Stomach (tissue), 9 donors: ENCODE measurements around the gene PNPLA6. TPM values are rescaled to one million over a fixed set of nuclear protein-coding genes. Genes with fewer than 3 reads are reported as not detected.

ENCODE experiments used
- DNase-seq, 2 donors: peaks; one replicate each; pipeline versions ENCODE4 v3.0.0 to v3.0.0-alpha.2; 2013 to 2019
- H3K27ac ChIP-seq, 5 donors: fragments of 200-600 bp in 4 of 5; sonication (generic) in 4 of 5; one replicate each; pipeline ENCODE4 v1.5.1; 2013 to 2019; ENCODE audit warnings: mild to moderate bottlenecking in 1 of 5, moderate library complexity in 1 of 5
- H3K27me3 ChIP-seq, 3 donors: fragments of 200-600 bp; sonication (generic); one replicate each; pipeline ENCODE4 v1.5.1; 2017 to 2019; ENCODE audit warnings: mixed run types in 1 of 3
- H3K36me3 ChIP-seq, 4 donors: fragments of 200-600 bp; sonication (generic); 1 replicate in 3 of 4; 2 replicates in 1 of 4; pipeline ENCODE4 v1.5.1; 2016 to 2019
- H3K4me1 ChIP-seq, 4 donors: fragments of 200-600 bp; sonication (generic); one replicate each; pipeline ENCODE4 v1.5.1; 2016 to 2019
- H3K4me3 ChIP-seq, 4 donors: fragments of 200-600 bp; sonication (generic) in 3 of 4; one replicate each; pipeline ENCODE4 v1.5.1; 2016 to 2019; ENCODE audit warnings: mild to moderate bottlenecking in 1 of 4
- H3K9me3 ChIP-seq, 4 donors: fragments of 200-600 bp; sonication (generic); one replicate each; pipeline ENCODE4 v1.5.1; 2016 to 2019
- EP300 ChIP-seq: sonication (generic); formaldehyde crosslinking; IDR thresholded peaks from one replicate; pipeline ENCODE4 v1.6.1; 2017; ENCODE audit warnings: antibody characterized with exemption
- POLR2A ChIP-seq, 4 donors: fragments of 450-650 bp; IDR thresholded peaks; one replicate each; pipeline ENCODE4 v1.6.1; 2016; ENCODE audit warnings: antibody characterized with exemption in 4 of 4, control low read depth in 2 of 4, mild to moderate bottlenecking in 1 of 4, moderate library complexity in 1 of 4
- POLR2AphosphoS5 ChIP-seq, 3 donors: sonication (generic); formaldehyde crosslinking; IDR thresholded peaks; one replicate each; pipeline ENCODE4 v1.6.1; 2016; ENCODE audit warnings: antibody characterized with exemption in 3 of 3
- WGBS, 5 donors: extraction: QIAGEN DNeasy Blood & Tissue Kit in 3 of 5; methylation state at CpG; one replicate each; pipeline versions ENCODE4 v1.1.5 to v1.1.7; 2013 to 2018; 5-methylcytosine and 5-hydroxymethylcytosine counted together
- intact Hi-C: fragments of 100-400 bp; cut with DNase I; formaldehyde crosslinking; loops from one replicate; pipeline ENCODE4 v1.15.1; 2023; ENCODE audit warnings: low total_unique reads
- polyA plus RNA-seq, 3 donors: library from polyadenylated mRNA; stranded (reverse); fragments of 200-250 nt; gene quantifications; one replicate each; pipeline ENCODE4 v1.2.3, GENCODE V29; 2013
- total RNA-seq, 5 donors: library from RNA; depleted of rRNA; stranded (reverse); fragments of >200 nt; gene quantifications; one replicate each; pipeline versions ENCODE4 v1.1.0 to v1.2.3, GENCODE V29; 2014 to 2016
- TF ChIP-seq, protein P1 (sequence below), 7 experiments: fragments of 450-650 bp in 4 of 7; fragments of 200-600 bp in 3 of 7; sonication (generic) in 3 of 7; IDR thresholded peaks; one replicate each; pipeline ENCODE4 v1.5.1; 2016 to 2019; ENCODE audit warnings: antibody characterized with exemption in 7 of 7, control low read depth in 2 of 7, mild to moderate bottlenecking in 1 of 7
- donor health status: healthy with polysubstance abuse.
- donor health status: Bipolar disorder and iron deficiency.
- donor health status: healthy.

Gene PNPLA6
- total and polyA plus RNA-seq, 8 donors, result 15.2 to 357 (median 44.3) TPM

DNA sequence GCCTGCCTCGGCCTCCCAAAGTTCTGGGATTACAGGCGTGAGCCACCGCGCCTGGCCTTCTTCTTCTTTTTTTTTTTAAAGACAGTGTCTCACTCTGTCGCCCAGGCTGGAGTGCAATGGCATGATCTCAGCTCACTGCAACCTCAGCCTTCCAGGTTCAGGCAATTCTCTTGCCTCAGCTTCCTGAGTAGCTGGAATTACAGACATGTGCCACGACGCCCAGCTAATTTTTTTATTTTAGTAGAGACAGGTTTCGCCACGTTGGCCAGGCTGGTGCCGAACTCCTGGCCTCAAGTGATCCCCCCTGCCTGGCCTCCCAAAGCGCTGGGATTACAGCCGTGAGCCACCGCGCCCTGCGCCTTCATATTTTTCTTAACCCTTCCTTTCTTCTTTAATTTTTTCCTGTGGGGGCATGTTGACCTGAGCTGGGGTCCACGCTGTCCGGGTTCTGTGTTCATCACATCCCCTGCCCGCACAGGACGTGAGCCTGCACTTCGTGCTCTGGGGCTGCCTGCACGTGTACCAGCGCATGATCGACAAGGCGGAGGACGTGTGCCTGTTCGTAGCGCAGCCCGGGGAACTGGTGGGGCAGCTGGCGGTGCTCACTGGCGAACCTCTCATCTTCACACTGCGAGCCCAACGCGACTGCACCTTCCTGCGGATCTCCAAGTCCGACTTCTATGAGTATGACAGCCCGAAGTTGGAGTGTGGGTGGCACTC is 14.1 kb downstream of the PNPLA6 start:
- Histone ChIP-seq H3K9me3 (no peaks in the 10 kb centered on the region), H3K27me3 (no peaks in the 10 kb centered on the region), H3K4me3 (no peak overlapping the region), H3K27ac (no peak overlapping the region), H3K36me3 (peaks cover 18 to 62% (median 57%) of the 10 kb centered on the region in 4 donors), H3K4me1 (peaks cover 0 to 29% (median 14%) of the 10 kb centered on the region in 4 donors)
- WGBS, 5 donors, result 88 to 94% (median 93%) methylated on average over 31 to 36 of the region's 36 CpGs
- intact Hi-C loops, result no loop called here
- no peak for TF ChIP-seq POLR2A (IDR thresholded peaks at IDR 0.05)
- TF ChIP-seq POLR2AphosphoS5 (IDR thresholded peaks at IDR 0.05), result no peak
- no peak for TF ChIP-seq EP300
- TF ChIP-seq, protein P1, sequence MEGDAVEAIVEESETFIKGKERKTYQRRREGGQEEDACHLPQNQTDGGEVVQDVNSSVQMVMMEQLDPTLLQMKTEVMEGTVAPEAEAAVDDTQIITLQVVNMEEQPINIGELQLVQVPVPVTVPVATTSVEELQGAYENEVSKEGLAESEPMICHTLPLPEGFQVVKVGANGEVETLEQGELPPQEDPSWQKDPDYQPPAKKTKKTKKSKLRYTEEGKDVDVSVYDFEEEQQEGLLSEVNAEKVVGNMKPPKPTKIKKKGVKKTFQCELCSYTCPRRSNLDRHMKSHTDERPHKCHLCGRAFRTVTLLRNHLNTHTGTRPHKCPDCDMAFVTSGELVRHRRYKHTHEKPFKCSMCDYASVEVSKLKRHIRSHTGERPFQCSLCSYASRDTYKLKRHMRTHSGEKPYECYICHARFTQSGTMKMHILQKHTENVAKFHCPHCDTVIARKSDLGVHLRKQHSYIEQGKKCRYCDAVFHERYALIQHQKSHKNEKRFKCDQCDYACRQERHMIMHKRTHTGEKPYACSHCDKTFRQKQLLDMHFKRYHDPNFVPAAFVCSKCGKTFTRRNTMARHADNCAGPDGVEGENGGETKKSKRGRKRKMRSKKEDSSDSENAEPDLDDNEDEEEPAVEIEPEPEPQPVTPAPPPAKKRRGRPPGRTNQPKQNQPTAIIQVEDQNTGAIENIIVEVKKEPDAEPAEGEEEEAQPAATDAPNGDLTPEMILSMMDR (IDR thresholded peaks at IDR 0.05), result no peak
- no peak for DNase-seq

DNA sequence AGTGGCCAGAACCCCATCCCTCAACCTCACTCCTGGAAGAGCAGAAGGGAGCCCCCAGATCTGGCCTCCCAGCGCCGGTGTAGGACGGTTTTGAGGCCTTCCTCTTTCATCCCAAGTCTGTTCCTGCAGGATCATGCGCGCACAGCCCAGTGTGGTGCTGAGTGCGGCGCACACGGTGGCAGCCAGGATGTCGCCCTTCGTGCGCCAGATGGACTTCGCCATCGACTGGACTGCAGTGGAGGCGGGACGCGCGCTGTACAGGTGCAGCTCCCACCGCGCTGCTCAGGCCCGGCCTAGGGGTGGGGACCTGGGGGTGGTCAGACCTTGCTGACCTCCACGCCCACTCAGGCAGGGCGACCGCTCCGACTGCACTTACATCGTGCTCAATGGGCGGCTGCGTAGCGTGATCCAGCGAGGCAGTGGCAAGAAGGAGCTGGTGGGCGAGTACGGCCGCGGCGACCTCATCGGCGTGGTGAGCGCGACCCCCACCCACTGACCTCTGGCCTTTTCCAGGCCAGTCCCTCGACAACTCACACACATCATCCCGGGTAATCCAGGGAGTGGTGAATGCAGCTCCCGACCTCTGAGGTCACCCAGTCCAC is 14.8 kb downstream of the PNPLA6 start:
- H3K36me3 ChIP-seq, result peaks cover 24 to 62% (median 57%) of the 10 kb centered on the region in 4 donors
- no peaks in the 10 kb centered on the region for H3K27me3 ChIP-seq
- H3K27ac ChIP-seq, result peak overlapping the region in 1 of 5 donors; percentile 63
- peaks cover 0 to 22% (median 14%) of the 10 kb centered on the region in 4 donors for H3K4me1 ChIP-seq
- TF ChIP-seq POLR2AphosphoS5 (IDR thresholded peaks at IDR 0.05), result no peak
- no peak for TF ChIP-seq POLR2A (IDR thresholded peaks at IDR 0.05)
- no peak for TF ChIP-seq EP300
- TF ChIP-seq, protein P1 (IDR thresholded peaks at IDR 0.05), result no peak
- no peaks in the 10 kb centered on the region for H3K9me3 ChIP-seq
- intact Hi-C loops, result no loop called here
- WGBS, 5 donors, result 91 to 95% (median 94%) methylated on average over 27 to 41 of the region's 41 CpGs
- peak in 1 of 2 donors; percentile 23 for DNase-seq
- H3K4me3 ChIP-seq, result peak overlapping the region in 1 of 4 donors; percentile 46

DNA sequence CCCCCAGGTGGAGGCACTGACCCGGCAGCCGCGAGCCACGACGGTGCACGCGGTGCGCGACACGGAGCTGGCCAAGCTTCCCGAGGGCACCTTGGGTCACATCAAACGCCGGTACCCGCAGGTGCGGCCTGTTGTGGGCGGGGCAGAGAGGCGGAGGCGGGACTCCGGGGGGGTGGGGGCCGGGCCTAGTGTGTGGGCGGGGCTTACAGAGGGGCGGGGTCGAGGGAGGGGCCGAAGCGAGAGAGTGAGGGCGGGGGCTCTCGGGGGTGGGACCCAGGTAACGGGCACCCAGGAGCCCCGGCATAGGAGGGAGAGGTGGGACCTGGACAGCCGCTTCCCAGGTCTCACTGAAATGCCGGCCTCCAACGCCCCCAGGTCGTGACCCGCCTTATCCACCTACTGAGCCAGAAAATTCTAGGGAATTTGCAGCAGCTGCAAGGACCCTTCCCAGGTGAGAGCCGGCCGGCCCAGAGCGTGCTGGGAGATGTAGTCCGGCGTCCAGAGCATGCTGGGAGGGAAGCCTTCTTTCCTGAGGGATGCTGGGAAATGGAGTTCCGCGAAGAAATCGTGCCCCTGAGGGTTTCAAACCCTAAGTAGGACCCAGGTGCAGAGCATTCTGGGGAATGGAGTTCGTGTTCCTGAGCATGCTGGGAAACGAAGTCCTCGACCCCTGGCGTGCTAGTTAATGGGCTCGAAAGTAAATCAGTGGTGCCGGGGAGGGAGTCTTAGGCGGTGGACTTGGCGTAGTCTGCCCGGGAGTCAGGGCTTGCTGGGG is 15.7 kb downstream of the PNPLA6 start:
- no peaks in the 10 kb centered on the region for H3K27me3 ChIP-seq
- H3K4me1 ChIP-seq, result peaks cover 0 to 15% (median 13%) of the 10 kb centered on the region in 4 donors
- 15 to 37% (median 25%) methylated on average over 34 to 51 of the region's 51 CpGs for WGBS, 5 donors
- peak; percentile 85 to 97 for DNase-seq
- TF ChIP-seq POLR2AphosphoS5 (IDR thresholded peaks at IDR 0.05), result peak in 2 of 3 donors; percentile 54 to 70
- TF ChIP-seq, protein P1 (IDR thresholded peaks at IDR 0.05), result no peak
- H3K36me3 ChIP-seq, result peaks cover 27 to 62% (median 59%) of the 10 kb centered on the region in 4 donors
- intact Hi-C loops, result no loop called here
- peak overlapping the region in 4 of 5 donors; percentile 20 to 63 (median 43) for H3K27ac ChIP-seq
- no peaks in the 10 kb centered on the region for H3K9me3 ChIP-seq
- peak overlapping the region; percentile 32 to 46 (median 37) for H3K4me3 ChIP-seq

DNA sequence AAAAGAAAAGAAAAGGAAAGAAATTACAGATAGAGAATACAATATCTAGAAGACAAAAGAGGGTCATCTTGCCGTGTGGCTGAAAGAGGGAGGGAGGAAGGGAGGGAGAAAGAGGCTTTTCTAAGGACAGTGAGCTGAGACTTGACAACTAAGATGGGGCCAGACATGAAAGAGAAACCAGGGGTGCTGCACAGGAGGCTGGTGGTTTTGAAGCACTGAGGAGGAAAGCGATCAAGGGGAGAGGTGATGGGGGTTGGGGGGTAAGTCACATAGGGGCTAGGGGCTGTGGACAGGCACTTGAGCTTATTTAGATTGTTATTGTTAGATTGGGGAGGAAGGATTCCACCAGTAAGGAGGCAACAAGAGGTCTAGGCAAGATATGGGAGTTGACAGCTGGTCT is 17.3 kb downstream of the PNPLA6 start:
- no peak for DNase-seq
- H3K4me1 ChIP-seq, result peaks cover 0 to 13% (median 10%) of the 10 kb centered on the region in 4 donors
- H3K27ac ChIP-seq, result no peak overlapping the region
- peaks cover 41 to 71% (median 69%) of the 10 kb centered on the region in 4 donors for H3K36me3 ChIP-seq
- H3K27me3 ChIP-seq, result no peaks in the 10 kb centered on the region
- intact Hi-C loops, result no loop called here
- H3K4me3 ChIP-seq, result no peak overlapping the region
- TF ChIP-seq, protein P1 (IDR thresholded peaks at IDR 0.05), result no peak
- TF ChIP-seq EP300, result no peak
- no peak for TF ChIP-seq POLR2AphosphoS5 (IDR thresholded peaks at IDR 0.05)
- TF ChIP-seq POLR2A (IDR thresholded peaks at IDR 0.05), result no peak
- WGBS, 5 donors, result 48 to 96% (median 89%) methylated on average over 2 of the region's 2 CpGs
- H3K9me3 ChIP-seq, result no peaks in the 10 kb centered on the region
